PC-9 (cell line): ENCODE data around the gene NR2F1-AS1. TPM values are rescaled to one million over a fixed set of nuclear protein-coding genes. Genes with fewer than 3 reads are reported as not detected.

Experiments
- BruUV-seq: library from RNA; stranded (reverse); fragments of 400-500 nt; replicated peaks from 2 replicates; lab custom pipeline; 2021; lab: Mats Ljungman, UMichigan
- CTCF ChIA-PET: fragments of 300-600 bp; sonication (Branson Sonifier 250); formaldehyde crosslinking; loops from one replicate; lab custom pipeline; 2022; ENCODE audit warnings: antibody characterized with exemption; lab: Charles Lee
- POLR2A ChIA-PET: fragments of 300-600 bp; sonication (Branson Sonifier 250); formaldehyde crosslinking; loops from one replicate; lab custom pipeline; 2022; ENCODE audit warnings: antibody characterized with exemption; ENCODE audit not compliant: unreplicated experiment; lab: Charles Lee
- DNase-seq, 2 experiments: peaks; one replicate each; pipeline versions ENCODE4 v3.0.0 to v3.0.0-alpha.2; 2015 to 2022; ENCODE audit warnings: mixed read lengths in 1 of 2
- H2AFZ ChIP-seq: fragments of 200-600 bp; sonication (generic); 2 replicates; pipeline ENCODE4 v1.8.1; 2017; ENCODE audit warnings: antibody characterized with exemption
- H3F3A ChIP-seq: fragments of 200-600 bp; sonication (generic); 2 replicates; pipeline ENCODE4 v1.8.1; 2017; ENCODE audit warnings: antibody characterized with exemption, mild to moderate bottlenecking, low read depth; ENCODE audit not compliant: insufficient read depth
- H3K27ac ChIP-seq: fragments of 200-600 bp; sonication (generic); 2 replicates; pipeline ENCODE4 v1.6.1; 2016; ENCODE audit warnings: mixed run types
- H3K27me3 ChIP-seq: fragments of 200-600 bp; sonication (generic); 2 replicates; pipeline ENCODE4 v1.6.1; 2016; ENCODE audit warnings: low read depth, mixed run types; ENCODE audit not compliant: insufficient read depth
- H3K36me3 ChIP-seq: fragments of 200-600 bp; sonication (generic); 2 replicates; pipeline ENCODE4 v1.6.1; 2016; ENCODE audit warnings: low read depth, mixed run types
- H3K4me1 ChIP-seq: fragments of 200-600 bp; sonication (generic); replicated peaks from 2 replicates; pipeline ENCODE4 v1.6.1; 2016; ENCODE audit warnings: mixed run types; ENCODE audit not compliant: insufficient read depth
- H3K4me2 ChIP-seq: fragments of 200-600 bp; sonication (generic); 2 replicates; pipeline ENCODE4 v1.6.1; 2017; ENCODE audit warnings: mixed run types
- H3K4me3 ChIP-seq: fragments of 200-600 bp; sonication (generic); 2 replicates; pipeline ENCODE4 v1.6.1; 2016; ENCODE audit warnings: mixed run types
- H3K79me2 ChIP-seq: fragments of 200-600 bp; sonication (generic); 2 replicates; pipeline ENCODE4 v1.6.1; 2017; ENCODE audit warnings: low read depth, mixed run types
- H3K9me2 ChIP-seq: fragments of 200-600 bp; sonication (generic); 2 replicates; pipeline ENCODE4 v1.8.1; 2017; ENCODE audit warnings: mild to moderate bottlenecking; ENCODE audit not compliant: insufficient read depth
- H3K9me3 ChIP-seq: fragments of 200-600 bp; sonication (generic); 2 replicates; pipeline ENCODE4 v1.8.1; 2016; ENCODE audit warnings: low read depth; ENCODE audit not compliant: insufficient read depth
- H4K20me1 ChIP-seq: fragments of 200-600 bp; sonication (generic); 2 replicates; pipeline ENCODE4 v1.8.1; 2017; ENCODE audit not compliant: insufficient read depth
- CTCF ChIP-seq: fragments of 200-600 bp; sonication (generic); conservative IDR thresholded peaks from 2 replicates; pipeline ENCODE4 v1.6.1; 2017; ENCODE audit warnings: mixed run types, antibody characterized with exemption, mild to moderate bottlenecking, moderate library complexity
- EZH2 ChIP-seq: fragments of 200-600 bp; sonication (generic); IDR thresholded peaks from 2 replicates; pipeline ENCODE4 v1.8.0; 2017; ENCODE audit warnings: antibody characterized with exemption, low read depth
- intact Hi-C: fragments of 100-400 bp; cut with micrococcal nuclease; formaldehyde crosslinking; loops from one replicate; pipeline ENCODE4 v1.10.0; 2022; ENCODE audit not compliant: unreplicated experiment
- total RNA-seq: library from RNA; stranded (reverse); gene quantifications from 2 replicates; pipeline ENCODE4 v1.2.3, GENCODE V29; 2021

The NR2F1-AS1 gene
- total RNA-seq, 1 experiment from 2014 or later: 6.0 TPM

GRCh38 chr5:93572101-93572607, 8.9 kb downstream of the NR2F1-AS1 start:
- TF ChIP-seq EZH2 (no peak), CTCF (no peak)
- H4K20me1 ChIP-seq: no peaks in the 10 kb centered on the region
- no peak overlapping the region for H3K4me2 ChIP-seq
- CTCF ChIA-PET: no interaction called here
- H3K79me2 ChIP-seq: peaks cover 11% of the 10 kb centered on the region
- no TSS peak for BruUV-seq
- no peaks in the 10 kb centered on the region for H3K27me3 ChIP-seq
- no peak for DNase-seq
- no peak overlapping the region for H2AFZ ChIP-seq
- H3K4me3 ChIP-seq: no peak overlapping the region
- H3K27ac ChIP-seq: no peak overlapping the region
- intact Hi-C loops: no loop called here
- no peaks in the 10 kb centered on the region for H3F3A ChIP-seq
- POLR2A ChIA-PET: no interaction called here
- peaks cover 7% of the 10 kb centered on the region; the same call in 1 of the 2 replicates for H3K9me3 ChIP-seq
- H3K36me3 ChIP-seq: peaks cover 7% of the 10 kb centered on the region; the same call in 1 of the 2 replicates
- H3K9me2 ChIP-seq: no peaks in the 10 kb centered on the region
- H3K4me1 ChIP-seq: no peaks in the 10 kb centered on the region

GRCh38 chr5:93571114-93571949, 9.7 kb downstream of the NR2F1-AS1 start:
- H3F3A ChIP-seq: no peaks in the 10 kb centered on the region
- peaks cover 10% of the 10 kb centered on the region for H3K79me2 ChIP-seq
- H3K9me3 ChIP-seq: peaks cover 7% of the 10 kb centered on the region; the same call in 1 of the 2 replicates
- CTCF ChIA-PET: no interaction called here
- no peaks in the 10 kb centered on the region for H3K27me3 ChIP-seq
- H3K9me2 ChIP-seq: no peaks in the 10 kb centered on the region
- POLR2A ChIA-PET: no interaction called here
- no peak for TF ChIP-seq EZH2
- TF ChIP-seq CTCF: no peak
- no peaks in the 10 kb centered on the region for H3K4me1 ChIP-seq
- no peak overlapping the region for H3K4me2 ChIP-seq
- DNase-seq: no peak
- H3K36me3 ChIP-seq: peaks cover 7% of the 10 kb centered on the region; the same call in 1 of the 2 replicates
- H3K4me3 ChIP-seq: no peak overlapping the region
- intact Hi-C loops: no loop called here
- no peaks in the 10 kb centered on the region for H4K20me1 ChIP-seq
- H3K27ac ChIP-seq: no peak overlapping the region
- BruUV-seq: no TSS peak
- no peak overlapping the region for H2AFZ ChIP-seq

DNA sequence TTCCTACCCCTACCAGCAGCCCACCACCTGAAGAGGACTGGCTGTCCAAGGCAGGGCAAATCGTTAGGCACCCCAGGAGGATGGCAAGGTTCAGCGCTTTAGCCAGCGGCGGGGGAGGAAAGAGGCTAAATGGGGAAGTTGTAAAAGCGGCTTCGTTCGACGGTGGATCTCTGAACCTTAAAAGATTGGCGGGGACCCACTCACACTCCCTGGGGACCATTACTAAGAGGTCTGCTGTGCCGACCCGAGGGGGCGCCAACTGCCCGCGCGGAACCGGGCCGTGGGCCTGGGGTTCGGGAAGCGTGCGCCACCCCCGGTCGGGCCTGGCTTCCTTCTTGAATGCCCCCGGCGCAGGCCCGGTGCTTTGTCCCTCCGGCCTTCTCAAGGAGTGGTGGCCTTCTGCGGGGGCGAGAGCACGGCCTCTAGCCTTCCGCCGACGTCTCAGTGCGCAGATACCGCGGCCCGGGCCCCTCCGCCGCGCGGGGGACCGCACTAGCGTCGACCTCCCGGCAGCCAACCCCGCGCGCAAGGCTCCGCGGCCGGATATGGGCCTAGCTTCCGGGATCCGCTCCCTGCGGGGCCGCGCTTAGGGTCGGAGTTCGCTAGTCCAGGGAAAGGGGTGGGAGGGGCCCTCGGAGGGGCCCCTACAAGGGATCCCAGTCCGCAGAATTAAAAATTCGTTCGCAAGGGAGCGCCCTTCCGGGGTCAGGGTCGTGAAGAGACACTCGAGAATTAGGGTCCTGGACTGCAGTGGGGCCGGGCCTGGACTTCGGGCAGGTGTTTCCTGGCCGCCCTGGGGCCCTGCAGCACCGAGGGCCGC, 10.5 kb downstream of the NR2F1-AS1 start:
- no peak overlapping the region for H3K4me2 ChIP-seq
- no peaks in the 10 kb centered on the region for H3K27me3 ChIP-seq
- ChIA-PET POLR2A (no interaction called here), CTCF (no interaction called here)
- H3F3A ChIP-seq: no peaks in the 10 kb centered on the region
- intact Hi-C loops: no loop called here
- H3K4me1 ChIP-seq: no peaks in the 10 kb centered on the region
- peaks cover 7% of the 10 kb centered on the region; the same call in 1 of the 2 replicates for H3K9me3 ChIP-seq
- no peak overlapping the region for H3K4me3 ChIP-seq
- no peak for TF ChIP-seq CTCF
- no peak for TF ChIP-seq EZH2
- DNase-seq: no peak
- H2AFZ ChIP-seq: no peak overlapping the region
- no TSS peak for BruUV-seq
- no peaks in the 10 kb centered on the region for H3K9me2 ChIP-seq
- H3K79me2 ChIP-seq: peaks cover 4% of the 10 kb centered on the region
- peaks cover 7% of the 10 kb centered on the region; the same call in 1 of the 2 replicates for H3K36me3 ChIP-seq
- H4K20me1 ChIP-seq: no peaks in the 10 kb centered on the region
- H3K27ac ChIP-seq: no peak overlapping the region
